Glomerular visceral epithelial cell (primary cell): ENCODE data around the gene TRMT112.
"Not testable (repeated sequence)": the region's sequence is repeated elsewhere in the genome, so short reads cannot be mapped to it uniquely, and the experiment has no call there.

Experiments
- DNase-seq: peaks from one replicate; pipeline ENCODE4 v3.0.0-alpha.2; 2016; ENCODE audit errors: extremely low spot score

TRMT112 gene

GRCh38 chr11:64331569-64332371, 14.4 kb upstream of the TRMT112 start:
- peak; percentile 95 for DNase-seq

GRCh38 chr11:64330888-64331287, 13.5 kb upstream of the TRMT112 start:
- no peak for DNase-seq

- no peak for DNase-seq
Observed at GRCh38 chr11:64327993-64328392, 10.6 kb upstream of the TRMT112 start.

DNA sequence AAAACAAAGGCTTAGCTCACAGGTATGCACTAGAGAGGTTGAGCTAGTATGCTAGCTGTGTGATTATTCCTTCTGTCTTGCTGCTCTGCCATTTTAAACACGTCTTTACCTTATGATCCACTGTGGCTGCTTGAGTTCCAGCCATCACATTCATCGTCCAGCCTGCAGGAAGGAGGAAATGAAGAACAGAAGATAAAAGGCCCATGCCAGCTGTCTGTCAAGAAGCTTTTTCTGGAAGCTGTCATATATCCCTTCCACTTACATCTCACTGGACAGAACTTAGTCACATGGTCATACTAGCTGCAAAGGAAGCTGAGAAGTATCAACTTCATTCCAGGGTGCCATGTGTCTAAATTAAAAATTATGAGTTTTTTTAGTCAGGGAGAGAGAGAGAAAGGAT, 10.0 kb upstream of the TRMT112 start:
- DNase-seq: no peak

DNA sequence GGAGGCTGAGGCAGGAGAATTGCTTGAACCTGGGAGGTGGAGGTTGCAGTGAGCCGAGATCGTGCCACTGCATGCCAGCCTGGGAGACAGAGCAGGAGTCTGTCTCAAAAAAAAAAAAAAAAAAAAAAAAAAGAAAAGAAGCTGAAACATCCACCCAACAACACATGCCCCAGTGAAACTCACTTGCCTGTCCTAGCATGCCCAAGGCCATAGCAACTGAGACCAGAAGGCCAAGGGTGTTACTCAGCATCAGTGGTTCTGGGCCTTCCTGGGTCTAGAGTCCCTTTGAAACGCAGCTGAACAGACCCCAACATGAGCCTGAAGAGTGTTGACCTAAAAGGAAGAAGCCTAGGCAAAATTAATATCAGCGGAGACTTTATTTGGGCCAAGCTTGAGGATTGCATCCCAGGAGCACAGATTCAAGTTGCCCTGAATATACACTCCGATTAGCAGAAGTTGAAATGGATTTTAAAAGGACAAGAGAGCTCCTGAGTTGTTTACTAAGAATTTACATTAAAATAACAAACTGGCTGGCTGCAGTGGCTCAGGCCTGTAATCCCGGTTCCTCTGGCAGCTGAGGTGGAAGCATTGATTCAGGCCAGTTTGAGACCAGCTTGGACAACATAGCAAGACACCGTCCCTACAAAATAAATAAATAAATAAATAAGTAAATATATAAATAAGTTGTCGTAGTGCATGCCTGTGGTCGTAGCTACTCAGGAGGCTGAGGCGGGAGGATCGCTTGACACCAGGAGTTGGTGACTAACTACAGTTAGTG, 7.5 kb upstream of the TRMT112 start:
- no peak for DNase-seq

DNA sequence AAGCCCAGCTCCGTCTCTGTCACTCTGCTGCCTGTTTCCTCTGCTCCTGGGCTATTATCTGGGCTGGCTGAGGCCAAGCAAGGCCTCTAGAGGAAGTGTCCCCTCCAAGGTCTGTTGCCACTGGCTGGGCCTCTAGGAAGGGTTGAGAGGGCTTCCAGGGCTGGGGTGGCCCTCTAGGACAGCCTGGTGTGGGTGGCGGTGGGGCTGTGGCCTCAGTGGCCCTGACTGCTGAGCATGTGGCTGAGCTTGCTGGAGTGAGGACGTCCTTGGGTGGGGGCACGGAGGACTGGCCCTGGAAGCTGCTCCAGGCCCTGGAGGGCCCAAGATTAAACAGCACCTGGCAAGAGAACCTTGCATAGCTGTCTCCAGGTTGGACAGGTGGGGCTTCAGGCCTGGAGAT, 6.6 kb upstream of the TRMT112 start:
- not testable (repeated sequence) for DNase-seq

DNA sequence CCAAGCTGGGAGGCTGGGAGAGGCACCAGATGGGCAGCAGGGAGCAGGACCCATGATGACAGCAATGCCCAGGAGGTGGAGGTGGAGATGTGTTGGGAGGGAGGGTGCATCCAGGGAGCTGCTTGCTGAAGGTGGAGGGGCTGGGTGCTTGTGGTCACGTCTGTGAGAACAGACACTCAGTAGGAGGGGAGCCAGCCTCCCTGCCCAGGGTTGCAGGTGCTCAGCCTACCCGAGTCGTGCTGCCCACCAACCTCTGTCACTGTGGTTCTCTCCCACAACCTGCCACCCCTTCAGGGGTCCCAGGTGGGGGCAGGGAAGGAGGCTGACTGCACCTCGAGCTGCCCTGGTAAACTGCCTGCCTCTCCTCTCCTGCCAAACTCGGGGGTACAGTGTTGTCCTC, 6.0 kb upstream of the TRMT112 start:
- no peak for DNase-seq

DNA sequence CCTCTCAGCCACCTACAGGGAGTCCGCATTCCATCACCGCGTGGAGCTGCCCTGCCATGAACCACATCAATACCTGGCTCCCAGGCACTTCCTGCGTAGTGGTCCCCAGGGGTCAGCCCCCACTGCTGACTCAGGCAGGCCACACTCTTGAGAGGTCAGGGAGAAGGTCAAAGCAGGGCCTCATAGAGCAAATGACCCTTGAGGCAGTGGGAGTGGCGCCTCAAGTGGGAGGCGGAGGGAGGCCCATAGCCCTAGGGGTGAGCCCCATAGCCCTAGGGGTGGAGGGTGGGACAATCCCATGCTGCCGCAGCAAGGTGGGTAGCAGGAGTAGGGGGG, 5.5 kb upstream of the TRMT112 start:
- no peak for DNase-seq

GRCh38 chr11:64321533-64321932, 4.2 kb upstream of the TRMT112 start:
- DNase-seq: peak; percentile 67

- no peak for DNase-seq
Observed at GRCh38 chr11:64321026-64321425, 3.7 kb upstream of the TRMT112 start.

DNA sequence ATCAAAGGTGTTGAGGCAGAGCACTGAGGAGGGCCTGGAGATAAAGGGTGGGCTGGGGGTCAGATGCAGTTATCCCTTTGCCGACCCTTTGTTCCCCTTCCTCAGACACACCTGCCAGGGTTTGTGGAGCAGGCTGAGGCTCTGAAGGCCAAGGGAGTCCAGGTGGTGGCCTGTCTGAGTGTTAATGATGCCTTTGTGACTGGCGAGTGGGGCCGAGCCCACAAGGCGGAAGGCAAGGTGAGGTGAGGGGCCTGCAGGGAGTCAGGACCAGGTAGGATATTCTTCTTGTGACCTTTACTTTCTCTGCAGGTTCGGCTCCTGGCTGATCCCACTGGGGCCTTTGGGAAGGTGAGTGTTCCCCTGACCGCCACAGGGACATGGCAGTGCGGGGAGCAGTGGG, 3.2 kb upstream of the TRMT112 start:
- no peak for DNase-seq

GRCh38 chr11:64318766-64319761, 1.7 kb upstream of the TRMT112 start:
- DNase-seq: no peak

- peak; percentile 97 for DNase-seq
Observed at GRCh38 chr11:64317961-64318765, 804 bp upstream of the TRMT112 start, which contains the start of gene PRDX5. TSS of gene PRDX5 (plus strand) at chr11:64318121. CDS start at chr11:64318216, 95 bp downstream.

DNA sequence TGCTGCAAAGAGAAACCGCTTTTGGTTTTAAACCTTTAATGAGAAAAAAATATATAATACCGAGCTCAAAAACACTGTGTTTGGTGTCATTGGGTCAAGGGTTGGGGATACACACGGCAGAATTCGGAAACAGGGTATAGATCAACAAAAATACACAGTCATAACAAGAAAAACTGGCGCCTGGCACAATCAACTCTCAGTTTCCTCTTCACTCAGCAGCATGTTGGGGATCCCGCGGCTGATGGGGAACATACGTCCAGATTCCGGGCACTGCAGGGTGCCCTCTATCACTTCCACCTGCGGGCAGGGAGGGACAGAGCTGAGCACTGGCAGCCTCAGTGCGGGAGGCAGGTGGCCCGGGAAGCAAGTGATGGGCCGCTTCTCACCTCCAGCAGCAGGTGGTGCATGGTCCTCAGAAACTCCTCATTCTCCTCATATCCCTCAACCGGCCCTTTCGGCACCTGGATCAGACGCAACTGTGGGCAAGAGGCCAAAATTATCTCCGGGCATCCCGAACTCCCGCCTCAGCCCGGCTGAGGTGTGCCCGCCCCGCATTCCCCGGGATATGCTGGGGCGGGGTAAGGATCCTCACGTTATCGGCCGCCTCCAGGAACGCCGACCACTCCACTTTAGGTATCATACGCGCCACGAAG, 561 bp downstream of the TRMT112 start:
- peak; percentile 53 for DNase-seq

GRCh38 chr11:64315667-64316526, 1.5 kb downstream of the TRMT112 start:
- DNase-seq: not testable (repeated sequence)

DNA sequence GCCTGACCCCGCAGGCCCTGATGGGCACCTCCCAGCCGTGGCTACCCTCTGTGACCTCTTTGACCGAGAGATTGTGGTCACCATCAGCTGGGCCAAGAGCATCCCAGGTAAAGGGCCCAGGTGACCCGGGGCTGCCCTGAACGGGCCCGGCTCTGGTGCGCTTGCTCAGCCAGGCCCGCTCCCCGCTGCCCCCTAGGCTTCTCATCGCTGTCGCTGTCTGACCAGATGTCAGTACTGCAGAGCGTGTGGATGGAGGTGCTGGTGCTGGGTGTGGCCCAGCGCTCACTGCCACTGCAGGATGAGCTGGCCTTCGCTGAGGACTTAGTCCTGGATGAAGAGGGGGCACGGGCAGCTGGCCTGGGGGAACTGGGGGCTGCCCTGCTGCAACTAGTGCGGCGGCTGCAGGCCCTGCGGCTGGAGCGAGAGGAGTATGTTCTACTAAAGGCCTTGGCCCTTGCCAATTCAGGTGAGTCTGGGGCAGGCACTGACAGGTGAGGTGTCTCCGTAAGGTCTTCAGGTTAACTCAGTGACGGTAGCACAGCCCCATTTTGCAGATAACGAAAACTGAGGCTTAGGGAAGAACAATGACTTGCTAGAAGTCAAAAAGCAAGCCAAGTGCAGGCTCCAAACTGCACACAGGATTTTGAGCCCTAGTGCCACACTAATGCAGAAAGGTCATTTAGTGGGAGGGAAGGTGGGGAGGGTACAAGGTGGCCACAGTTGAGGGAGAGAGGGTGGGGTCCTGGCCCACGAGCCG, 2.4 kb downstream of the TRMT112 start:
- no peak for DNase-seq

- no peak for DNase-seq
Observed at GRCh38 chr11:64314146-64314804, 3.1 kb downstream of the TRMT112 start.

DNA sequence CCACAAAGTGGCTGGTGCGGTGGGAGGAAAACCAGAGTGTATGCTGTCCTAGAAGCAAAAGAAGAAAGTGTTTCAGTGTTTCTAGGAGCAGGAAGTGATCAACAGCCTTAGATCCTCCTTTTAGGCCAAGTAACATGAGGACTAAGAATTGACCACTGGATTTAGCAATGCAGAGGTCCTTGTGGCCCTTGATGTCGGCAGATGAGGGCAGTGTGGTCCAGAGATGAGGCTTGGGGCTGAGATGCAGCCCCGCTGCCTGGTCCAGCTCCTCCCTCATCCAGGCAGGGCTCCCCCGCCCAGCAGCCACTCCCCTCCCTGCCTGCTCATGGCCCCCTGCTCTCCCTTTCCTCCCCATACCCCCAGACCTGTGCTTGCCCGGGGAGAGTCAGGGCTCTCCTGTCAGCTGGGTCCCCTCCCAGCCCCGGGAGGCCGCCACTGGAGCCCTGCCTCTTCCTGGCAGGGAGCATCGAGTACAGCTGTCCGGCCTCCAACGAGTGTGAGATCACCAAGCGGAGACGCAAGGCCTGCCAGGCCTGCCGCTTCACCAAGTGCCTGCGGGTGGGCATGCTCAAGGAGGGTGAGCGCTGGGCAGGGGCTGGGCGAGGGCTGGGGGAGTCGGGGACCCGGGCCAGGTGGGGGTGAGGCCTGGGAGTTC, 3.7 kb downstream of the TRMT112 start:
- no peak for DNase-seq
